ENCODE data around the gene DPP7. TPM values are rescaled to one million over a fixed set of nuclear protein-coding genes. Genes with fewer than 3 reads are reported as not detected.
A peak's percentile ranks its signal among the peaks of the same experiment; 100 is the strongest.

The DPP7 gene
- total and polyA plus RNA-seq, 9 of the 15 experiments (the other 6 are each of a cell fraction or from before 2014, with no cell fraction given): 0.99 to 365 (median 132) TPM

DNA sequence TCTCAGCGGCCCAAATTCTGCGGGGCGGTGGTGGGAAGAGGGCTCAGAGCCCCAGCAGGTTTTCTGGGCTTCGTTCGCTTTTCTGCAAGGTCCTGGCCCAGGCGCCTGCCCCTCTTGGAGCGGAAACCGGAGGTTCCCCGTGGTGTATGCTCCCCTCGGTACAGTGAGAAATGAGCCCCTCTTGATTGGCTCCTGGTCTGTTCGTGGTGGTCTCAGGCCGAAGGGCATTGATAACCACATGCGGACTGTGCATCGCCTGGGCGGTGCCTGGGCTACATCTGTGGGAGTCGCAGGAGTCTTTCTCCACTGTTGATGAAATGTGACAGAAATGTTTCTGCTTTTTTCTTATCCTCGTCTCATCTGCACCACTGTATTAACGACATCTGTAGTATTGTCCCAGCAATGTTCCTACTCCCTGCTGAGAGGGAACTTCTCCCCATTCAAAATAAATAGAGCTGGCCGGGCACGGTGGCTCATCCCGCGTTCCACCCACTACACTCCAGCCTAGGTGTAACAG, 27.1 kb downstream of the DPP7 start (continued):
- no peak for TF ChIP-seq RBM34 (IDR thresholded peaks at IDR 0.05; ENCODE audit: borderline replicate concordance, insufficient read depth, low read length)
- TF ChIP-seq MEIS2 (IDR thresholded peaks at IDR 0.05; ENCODE audit: partially characterized antibody): peak; percentile 45
- TF ChIP-seq, protein P1, sequence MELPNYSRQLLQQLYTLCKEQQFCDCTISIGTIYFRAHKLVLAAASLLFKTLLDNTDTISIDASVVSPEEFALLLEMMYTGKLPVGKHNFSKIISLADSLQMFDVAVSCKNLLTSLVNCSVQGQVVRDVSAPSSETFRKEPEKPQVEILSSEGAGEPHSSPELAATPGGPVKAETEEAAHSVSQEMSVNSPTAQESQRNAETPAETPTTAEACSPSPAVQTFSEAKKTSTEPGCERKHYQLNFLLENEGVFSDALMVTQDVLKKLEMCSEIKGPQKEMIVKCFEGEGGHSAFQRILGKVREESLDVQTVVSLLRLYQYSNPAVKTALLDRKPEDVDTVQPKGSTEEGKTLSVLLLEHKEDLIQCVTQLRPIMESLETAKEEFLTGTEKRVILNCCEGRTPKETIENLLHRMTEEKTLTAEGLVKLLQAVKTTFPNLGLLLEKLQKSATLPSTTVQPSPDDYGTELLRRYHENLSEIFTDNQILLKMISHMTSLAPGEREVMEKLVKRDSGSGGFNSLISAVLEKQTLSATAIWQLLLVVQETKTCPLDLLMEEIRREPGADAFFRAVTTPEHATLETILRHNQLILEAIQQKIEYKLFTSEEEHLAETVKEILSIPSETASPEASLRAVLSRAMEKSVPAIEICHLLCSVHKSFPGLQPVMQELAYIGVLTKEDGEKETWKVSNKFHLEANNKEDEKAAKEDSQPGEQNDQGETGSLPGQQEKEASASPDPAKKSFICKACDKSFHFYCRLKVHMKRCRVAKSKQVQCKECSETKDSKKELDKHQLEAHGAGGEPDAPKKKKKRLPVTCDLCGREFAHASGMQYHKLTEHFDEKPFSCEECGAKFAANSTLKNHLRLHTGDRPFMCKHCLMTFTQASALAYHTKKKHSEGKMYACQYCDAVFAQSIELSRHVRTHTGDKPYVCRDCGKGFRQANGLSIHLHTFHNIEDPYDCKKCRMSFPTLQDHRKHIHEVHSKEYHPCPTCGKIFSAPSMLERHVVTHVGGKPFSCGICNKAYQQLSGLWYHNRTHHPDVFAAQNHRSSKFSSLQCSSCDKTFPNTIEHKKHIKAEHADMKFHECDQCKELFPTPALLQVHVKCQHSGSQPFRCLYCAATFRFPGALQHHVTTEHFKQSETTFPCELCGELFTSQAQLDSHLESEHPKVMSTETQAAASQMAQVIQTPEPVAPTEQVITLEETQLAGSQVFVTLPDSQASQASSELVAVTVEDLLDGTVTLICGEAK (IDR thresholded peaks at IDR 0.05): peak; percentile 59; the same call in 1 of the 2 replicates
- TF ChIP-seq, protein P1 (CRISPR knock-in tag; IDR thresholded peaks at IDR 0.05): no peak
- TF ChIP-seq BCL6 (CRISPR knock-in tag; IDR thresholded peaks at IDR 0.05): no peak
- TF ChIP-seq, protein P2, sequence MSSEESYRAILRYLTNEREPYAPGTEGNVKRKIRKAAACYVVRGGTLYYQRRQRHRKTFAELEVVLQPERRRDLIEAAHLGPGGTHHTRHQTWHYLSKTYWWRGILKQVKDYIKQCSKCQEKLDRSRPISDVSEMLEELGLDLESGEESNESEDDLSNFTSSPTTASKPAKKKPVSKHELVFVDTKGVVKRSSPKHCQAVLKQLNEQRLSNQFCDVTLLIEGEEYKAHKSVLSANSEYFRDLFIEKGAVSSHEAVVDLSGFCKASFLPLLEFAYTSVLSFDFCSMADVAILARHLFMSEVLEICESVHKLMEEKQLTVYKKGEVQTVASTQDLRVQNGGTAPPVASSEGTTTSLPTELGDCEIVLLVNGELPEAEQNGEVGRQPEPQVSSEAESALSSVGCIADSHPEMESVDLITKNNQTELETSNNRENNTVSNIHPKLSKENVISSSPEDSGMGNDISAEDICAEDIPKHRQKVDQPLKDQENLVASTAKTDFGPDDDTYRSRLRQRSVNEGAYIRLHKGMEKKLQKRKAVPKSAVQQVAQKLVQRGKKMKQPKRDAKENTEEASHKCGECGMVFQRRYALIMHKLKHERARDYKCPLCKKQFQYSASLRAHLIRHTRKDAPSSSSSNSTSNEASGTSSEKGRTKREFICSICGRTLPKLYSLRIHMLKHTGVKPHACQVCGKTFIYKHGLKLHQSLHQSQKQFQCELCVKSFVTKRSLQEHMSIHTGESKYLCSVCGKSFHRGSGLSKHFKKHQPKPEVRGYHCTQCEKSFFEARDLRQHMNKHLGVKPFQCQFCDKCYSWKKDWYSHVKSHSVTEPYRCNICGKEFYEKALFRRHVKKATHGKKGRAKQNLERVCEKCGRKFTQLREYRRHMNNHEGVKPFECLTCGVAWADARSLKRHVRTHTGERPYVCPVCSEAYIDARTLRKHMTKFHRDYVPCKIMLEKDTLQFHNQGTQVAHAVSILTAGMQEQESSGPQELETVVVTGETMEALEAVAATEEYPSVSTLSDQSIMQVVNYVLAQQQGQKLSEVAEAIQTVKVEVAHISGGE (CRISPR knock-in tag; IDR thresholded peaks at IDR 0.05): peak in 2 of 3 experiments; percentile 49 to 53; a peak in 2 of 6 replicates
- TF ChIP-seq JUND (IDR thresholded peaks at IDR 0.05; ENCODE audit: borderline replicate concordance, low read depth, low read length): no peak
- peak; percentile 22; the same call in 1 of the 3 replicates for TF ChIP-seq JUND (tag; IDR thresholded peaks at IDR 0.05; ENCODE audit: borderline replicate concordance, low read depth, low read length)
- TF ChIP-seq GABPA (tag; conservative IDR thresholded peaks at IDR 0.05; ENCODE audit: low read depth): 0 out of 2 replicates have a peak, but pooled peaks have one; percentile 41
- peak; percentile 63 for TF ChIP-seq EP400 (IDR thresholded peaks at IDR 0.05)
- no peak for TF ChIP-seq HLTF (IDR thresholded peaks at IDR 0.05)
- TF ChIP-seq RB1 (IDR thresholded peaks at IDR 0.05; ENCODE audit: low read depth): no peak
- TF ChIP-seq GTF2E2 (tag; IDR thresholded peaks at IDR 0.05): peak; percentile 22; the same call in 1 of the 2 replicates
- TF ChIP-seq, protein P3, sequence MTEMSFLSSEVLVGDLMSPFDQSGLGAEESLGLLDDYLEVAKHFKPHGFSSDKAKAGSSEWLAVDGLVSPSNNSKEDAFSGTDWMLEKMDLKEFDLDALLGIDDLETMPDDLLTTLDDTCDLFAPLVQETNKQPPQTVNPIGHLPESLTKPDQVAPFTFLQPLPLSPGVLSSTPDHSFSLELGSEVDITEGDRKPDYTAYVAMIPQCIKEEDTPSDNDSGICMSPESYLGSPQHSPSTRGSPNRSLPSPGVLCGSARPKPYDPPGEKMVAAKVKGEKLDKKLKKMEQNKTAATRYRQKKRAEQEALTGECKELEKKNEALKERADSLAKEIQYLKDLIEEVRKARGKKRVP (CRISPR knock-in tag; IDR thresholded peaks at IDR 0.05): peak; percentile 53; the same call in 1 of the 2 replicates

All from K562 (cell line).